Measurements from ENCODE around the gene ADI1.
"Not testable (repeated sequence)": the region's sequence is repeated elsewhere in the genome, so short reads cannot be mapped to it uniquely, and the experiment has no call there.

Gene ADI1

GRCh38 chr2:3492475-3492787 is 26.9 kb downstream of the ADI1 start:
- DNase-seq: not testable (repeated sequence)

GRCh38 chr2:3491716-3492474 is 27.4 kb downstream of the ADI1 start:
- DNase-seq: no peak

- no peak for DNase-seq
Observed at GRCh38 chr2:3491306-3491705, 28.0 kb downstream of the ADI1 start.

DNA sequence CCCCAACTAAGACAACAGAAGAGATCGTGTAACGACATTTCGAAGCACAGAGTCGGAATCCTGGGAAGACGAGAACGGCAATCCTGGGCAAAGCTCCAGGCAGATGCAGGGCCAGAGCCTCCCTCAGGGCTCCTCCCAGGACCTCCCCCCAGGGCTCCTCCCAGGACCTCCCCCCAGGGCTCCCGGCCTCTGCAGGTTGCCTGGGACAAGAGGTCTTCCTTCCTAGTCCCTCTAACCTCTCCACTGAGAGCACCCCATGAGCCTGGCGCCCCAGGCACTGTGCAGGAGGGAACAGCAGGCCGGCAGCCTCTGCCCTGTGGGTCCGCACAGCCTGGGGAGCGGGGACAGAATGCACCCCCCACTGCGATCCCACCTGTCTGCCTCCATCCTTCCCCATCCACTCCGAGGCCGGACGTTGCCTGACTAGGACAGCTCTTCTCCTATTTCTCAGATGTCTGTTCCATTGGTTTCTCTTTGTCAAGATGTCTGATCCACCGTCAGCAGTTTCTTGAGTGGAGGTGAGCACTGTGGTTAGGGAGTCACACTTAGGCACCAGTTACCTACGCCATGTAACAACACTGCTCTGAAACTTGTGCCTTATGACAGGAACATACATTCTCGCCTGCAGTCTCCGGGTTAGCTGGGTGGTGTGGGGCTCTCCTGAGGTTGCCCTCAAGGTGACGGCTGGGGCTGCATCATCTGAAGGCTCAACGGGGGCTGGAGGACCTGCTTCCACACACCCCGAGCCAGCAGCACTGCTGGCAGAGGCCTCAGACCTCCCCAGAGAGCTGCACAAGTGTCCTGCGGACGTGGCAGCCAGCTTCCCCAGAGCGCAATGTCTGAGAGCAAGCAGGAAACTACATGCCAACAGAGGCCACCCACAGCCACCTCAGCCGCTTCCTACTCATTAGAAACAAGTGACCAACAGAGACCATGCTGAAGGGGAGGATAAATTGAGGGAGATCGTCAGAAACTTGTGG is 28.9 kb downstream of the ADI1 start:
- DNase-seq: no peak

- no peak for DNase-seq
Observed at GRCh38 chr2:3489764-3490115, 29.6 kb downstream of the ADI1 start.

GRCh38 chr2:3488855-3489763 is 30.2 kb downstream of the ADI1 start:
- no peak for DNase-seq

DNA sequence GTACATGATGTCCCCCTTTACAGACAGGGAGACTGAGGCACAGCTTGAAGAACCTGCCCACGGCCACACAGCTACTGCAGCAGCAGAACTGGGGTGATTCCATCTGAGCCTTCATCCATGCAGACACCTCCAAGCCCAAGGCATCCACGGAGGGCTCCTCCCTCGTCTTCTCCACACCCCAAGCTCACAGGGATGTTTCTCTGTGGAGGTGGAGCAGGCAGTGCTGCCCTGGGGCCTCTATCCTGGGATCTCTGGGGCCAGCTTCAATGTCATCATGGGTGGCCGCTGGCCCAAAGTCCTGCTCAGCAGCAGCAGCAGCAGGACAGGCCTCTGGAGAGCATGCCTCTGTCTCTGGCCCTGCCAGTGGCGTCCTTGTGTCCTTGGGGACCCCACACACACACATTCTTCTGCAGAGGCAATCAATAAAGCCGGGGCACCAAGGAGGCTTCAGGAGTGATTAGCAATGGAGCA is 31.2 kb downstream of the ADI1 start:
- DNase-seq: no peak

DNA sequence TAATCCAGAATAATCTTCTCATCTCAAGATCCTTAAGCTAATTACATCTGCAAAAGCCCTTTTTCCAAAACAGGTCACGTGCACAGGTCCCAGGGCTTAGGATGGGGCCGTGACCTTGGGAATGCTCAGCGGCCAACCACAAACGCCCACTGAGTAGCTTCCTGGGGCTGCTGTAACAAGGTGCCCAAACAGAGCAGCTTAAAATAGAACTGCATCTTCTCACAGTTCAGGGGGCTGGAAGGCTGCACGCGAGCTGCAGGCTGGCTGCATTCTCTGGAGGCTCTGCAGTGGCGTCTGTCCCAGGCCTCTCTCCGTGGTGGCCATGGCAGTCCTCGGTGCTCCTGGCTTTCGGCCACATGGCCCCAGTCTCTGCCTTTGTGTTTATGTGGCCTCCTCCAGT is 31.9 kb downstream of the ADI1 start:
- DNase-seq: no peak

- DNase-seq: no peak
Observed at GRCh38 chr2:3487028-3487425, 32.3 kb downstream of the ADI1 start.

DNA sequence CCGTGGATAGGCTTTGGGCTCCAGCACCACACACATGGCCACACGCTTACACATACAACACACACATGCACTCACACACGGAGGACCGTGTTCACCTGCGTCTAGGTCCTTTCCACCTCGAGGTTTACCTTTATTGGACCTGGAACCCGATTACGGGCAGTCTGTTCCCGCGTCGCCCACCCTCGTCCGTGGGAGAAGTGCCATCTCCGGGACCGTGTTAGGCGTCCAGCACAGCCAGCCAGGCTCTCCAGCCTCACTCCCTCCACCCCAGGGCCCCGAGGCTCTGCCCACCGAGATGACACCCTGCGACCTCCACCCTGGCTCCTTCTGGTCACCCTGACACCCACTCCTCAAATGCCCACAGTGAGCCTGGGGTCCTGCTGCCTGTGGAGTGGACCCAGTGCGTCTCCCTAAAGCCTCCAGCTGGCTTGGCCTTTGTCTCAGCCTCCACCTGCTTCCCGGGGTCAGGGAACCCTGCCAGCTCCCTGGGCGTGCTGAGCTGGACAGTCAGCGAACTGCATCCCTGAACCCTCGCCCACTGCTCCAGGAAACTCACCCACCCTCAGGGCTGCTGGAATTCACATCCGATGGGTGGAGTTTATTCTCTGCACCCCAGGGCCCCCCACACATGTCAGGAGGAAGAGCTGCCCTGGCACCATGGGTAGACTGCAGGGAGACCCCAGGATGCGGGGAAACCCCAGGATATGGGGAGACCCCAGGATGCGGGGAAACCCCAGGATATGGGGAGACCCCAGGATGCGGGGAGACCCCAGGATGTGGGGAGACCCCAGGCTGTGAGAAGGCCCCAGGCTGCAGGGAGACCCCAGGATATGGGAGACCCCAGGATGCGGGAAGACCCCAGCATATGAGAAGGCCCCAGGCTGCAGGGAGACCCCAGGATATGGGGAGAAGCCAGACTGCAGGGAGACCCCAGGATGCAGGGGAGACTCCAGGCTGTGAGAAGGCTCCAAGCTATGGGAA is 33.0 kb downstream of the ADI1 start:
- no peak for DNase-seq

GRCh38 chr2:3485166-3485565 is 34.2 kb downstream of the ADI1 start:
- DNase-seq: no peak

- DNase-seq: no peak
Observed at GRCh38 chr2:3483986-3484960, 35.1 kb downstream of the ADI1 start.

DNA sequence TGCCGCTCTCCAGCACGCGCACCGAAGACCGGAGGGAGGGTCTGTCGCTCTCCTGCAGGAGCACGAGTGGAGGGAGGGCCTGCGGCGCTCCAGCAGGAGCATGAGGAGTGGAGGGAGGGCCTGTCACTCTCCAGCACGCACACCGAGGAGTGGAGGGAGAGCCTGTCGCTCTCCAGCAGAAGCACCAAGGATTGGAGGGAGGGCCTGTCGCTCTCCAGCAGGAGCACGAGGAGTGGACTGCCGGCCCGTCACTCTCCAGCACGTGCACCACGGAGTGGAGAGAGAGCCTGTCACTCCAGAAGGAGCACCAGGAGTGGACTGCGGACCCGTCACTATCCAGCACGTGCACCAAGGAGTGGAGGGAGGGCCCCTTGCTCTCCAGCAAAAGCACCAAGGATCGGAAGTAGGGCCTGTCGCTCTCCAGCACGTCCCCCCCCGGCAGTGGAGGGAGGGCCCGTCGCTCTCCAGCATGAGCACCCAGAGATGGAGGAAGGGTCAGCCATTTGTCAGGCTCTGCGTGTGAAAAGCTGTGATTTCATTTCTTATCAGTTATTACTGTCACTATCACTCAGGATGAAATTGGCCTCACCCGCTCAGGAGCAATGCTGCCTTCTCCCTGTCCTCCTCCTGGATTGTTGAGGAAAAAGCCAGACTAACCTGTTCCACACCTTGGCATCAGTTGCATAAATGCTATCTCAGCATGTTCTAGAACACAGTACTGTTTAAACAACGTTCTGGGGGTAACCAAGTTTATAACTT is 35.9 kb downstream of the ADI1 start:
- DNase-seq: peak; percentile 99

GRCh38 chr2:3482363-3482821 is 36.9 kb downstream of the ADI1 start:
- peak; percentile 65 for DNase-seq

DNA sequence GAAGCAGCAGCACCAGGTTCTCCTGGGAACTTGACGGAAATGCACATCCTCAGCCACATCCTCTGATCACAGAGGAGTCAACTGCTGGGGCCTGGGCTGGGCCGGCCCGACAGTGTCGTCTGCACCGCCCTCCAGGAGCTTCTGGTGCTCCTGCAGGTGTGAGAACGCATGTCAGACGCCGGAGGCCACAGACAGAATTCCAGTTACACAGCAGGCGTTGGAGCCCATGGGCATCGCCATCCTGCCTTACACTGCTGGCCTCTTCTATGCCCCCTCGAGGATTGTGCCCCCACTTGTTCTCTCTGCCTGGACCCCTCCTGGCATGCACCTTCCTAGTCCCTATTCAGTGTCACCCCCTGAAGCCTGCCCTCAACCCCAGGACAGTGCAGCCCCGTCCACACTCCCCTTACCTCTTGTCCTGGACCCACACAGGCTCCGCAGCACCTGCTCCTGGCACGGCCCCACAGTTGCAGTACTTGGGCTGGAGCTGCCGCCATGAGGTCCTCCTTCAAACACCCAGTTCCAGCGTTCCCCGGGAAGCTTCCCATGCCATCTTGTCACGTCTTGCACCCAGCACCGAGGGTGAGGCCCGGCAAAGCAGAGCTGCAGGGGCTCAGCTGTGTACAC is 37.5 kb downstream of the ADI1 start:
- DNase-seq: peak; percentile 9

- no peak for DNase-seq
Observed at GRCh38 chr2:3481011-3481400, 38.3 kb downstream of the ADI1 start.

- peak; percentile 88 for DNase-seq
Observed at GRCh38 chr2:3480352-3481010, 38.9 kb downstream of the ADI1 start.
